GM21825 (cell line): ENCODE measurements around the gene PALLD.
"Not testable (repeated sequence)": the region's sequence is repeated elsewhere in the genome, so short reads cannot be mapped to it uniquely, and the experiment has no call there.

Experiments used
- ATAC-seq: cut with Tn5 transposase; IDR thresholded peaks from one replicate; pipeline ENCODE4 v1.9.1; 2021; ENCODE audit warnings: mild to moderate bottlenecking, moderate library complexity; ENCODE audit not compliant: unreplicated experiment

Gene PALLD

GRCh38 chr4:168496834-168497233 lies at the start of gene PALLD:
Gene PALLD (plus strand): TSS chr4:168497052.
- no peak for ATAC-seq

- not testable (repeated sequence) for ATAC-seq
These were observed 47.8 kb upstream of the PALLD start for GRCh38 chr4:168449063-168449462.

GRCh38 chr4:168449719-168450452 lies 47.0 kb upstream of the PALLD start:
- no peak for ATAC-seq

- ATAC-seq, result no peak
These were observed 45.5 kb upstream of the PALLD start for GRCh38 chr4:168451331-168451730.

- ATAC-seq, result no peak
These were observed 45.0 kb upstream of the PALLD start for GRCh38 chr4:168451744-168452390.

- ATAC-seq, result no peak
These were observed 43.7 kb upstream of the PALLD start for GRCh38 chr4:168453146-168453545.

- not testable (repeated sequence) for ATAC-seq
These were observed 38.6 kb upstream of the PALLD start for GRCh38 chr4:168458256-168458655.

GRCh38 chr4:168461821-168462220 lies 35.0 kb upstream of the PALLD start:
- no peak for ATAC-seq

GRCh38 chr4:168472920-168473319 lies 23.9 kb upstream of the PALLD start:
- ATAC-seq, result no peak

- no peak for ATAC-seq
These were observed 22.1 kb upstream of the PALLD start for GRCh38 chr4:168474660-168475320.

GRCh38 chr4:168475745-168476144 lies 21.1 kb upstream of the PALLD start:
- no peak for ATAC-seq

GRCh38 chr4:168478868-168479267 lies 18.0 kb upstream of the PALLD start:
- ATAC-seq, result no peak

- ATAC-seq, result peak; percentile 45
These were observed 15.8 kb upstream of the PALLD start for GRCh38 chr4:168480931-168481611.

GRCh38 chr4:168483811-168484210 lies 13.0 kb upstream of the PALLD start:
- no peak for ATAC-seq

- ATAC-seq, result no peak
These were observed 12.2 kb upstream of the PALLD start for GRCh38 chr4:168484626-168485025.

- ATAC-seq, result no peak
These were observed 11.5 kb upstream of the PALLD start for GRCh38 chr4:168485156-168485910.

GRCh38 chr4:168486912-168487281 lies 10.0 kb upstream of the PALLD start:
- no peak for ATAC-seq

- ATAC-seq, result no peak
These were observed 9.4 kb upstream of the PALLD start for GRCh38 chr4:168487282-168488035.

GRCh38 chr4:168488869-168489274 lies 8.0 kb upstream of the PALLD start:
- no peak for ATAC-seq

GRCh38 chr4:168489616-168490015 lies 7.2 kb upstream of the PALLD start:
- ATAC-seq, result no peak
